GM18951 (cell line): ENCODE measurements around the gene PGM3.

Source experiments
- POLR2A ChIP-seq: IDR thresholded peaks from 4 replicates; pipeline ENCODE4 v1.6.1; 2011; ENCODE audit warnings: mild to moderate bottlenecking; ENCODE audit not compliant: insufficient read length, insufficient read depth; ENCODE audit errors: extremely low read depth
- in situ Hi-C: fragments of 300-500 bp; cut with MboI; formaldehyde crosslinking; loops from one replicate; pipeline ENCODE4 v1.12.0; 2022; ENCODE audit warnings: low sequenced_read_pairs, mixed read lengths, inconsistent platforms; ENCODE audit not compliant: unreplicated experiment

PGM3 gene

GRCh38 chr6:83160167-83160566 lies 32.9 kb downstream of the PGM3 start:
- in situ Hi-C loops = no loop called here
- TF ChIP-seq POLR2A = no peak

DNA sequence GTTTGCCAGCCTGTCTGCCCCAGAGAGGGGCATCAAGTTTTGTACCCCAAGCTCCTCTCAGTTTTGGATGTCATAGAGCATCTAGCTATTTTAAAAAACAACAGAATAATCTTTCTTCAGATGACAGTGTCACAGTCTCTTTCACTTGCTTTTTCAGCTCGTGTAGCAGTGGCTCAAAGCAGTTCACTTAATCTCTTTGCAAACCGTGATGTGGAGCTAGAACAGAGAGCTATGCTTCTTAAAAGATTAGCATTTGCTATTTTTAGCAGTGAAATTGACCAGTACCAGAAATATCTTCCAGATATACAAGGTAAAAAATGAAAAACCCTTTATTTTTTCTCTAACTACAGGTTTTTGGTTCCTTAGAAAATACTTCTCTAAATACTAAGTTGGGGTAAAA lies 37.3 kb downstream of the PGM3 start:
- no peak for TF ChIP-seq POLR2A
- in situ Hi-C loops = no loop called here

DNA sequence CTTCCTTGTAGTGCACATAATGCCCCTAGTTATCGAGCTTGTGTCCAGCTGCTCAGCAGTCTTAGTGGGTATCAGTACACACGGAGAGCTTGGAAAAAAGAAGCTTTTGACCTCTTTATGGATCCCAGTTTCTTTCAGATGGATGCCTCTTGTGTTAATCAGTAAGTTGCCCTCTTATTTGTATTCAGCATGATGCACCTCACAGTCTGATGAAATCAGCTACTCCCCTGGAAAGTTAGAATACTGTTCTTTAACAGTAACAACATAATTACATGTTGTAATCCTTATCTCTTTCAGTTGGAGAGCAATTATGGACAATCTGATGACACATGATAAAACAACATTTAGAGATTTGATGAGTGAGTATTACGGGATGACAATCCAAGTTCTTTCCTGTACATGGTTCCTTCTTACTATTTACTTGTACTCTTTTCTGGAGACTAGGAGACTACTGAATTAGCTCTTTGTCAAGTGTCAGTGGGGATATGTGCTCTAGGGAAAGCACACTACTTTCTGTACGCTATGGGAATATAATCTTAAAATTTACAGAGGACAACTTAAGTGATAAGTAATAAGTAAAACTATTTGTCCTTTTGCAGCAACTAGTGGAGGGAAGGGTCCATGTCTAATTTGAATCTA lies 39.1 kb downstream of the PGM3 start:
- in situ Hi-C loops = no loop called here
- TF ChIP-seq POLR2A = no peak

GRCh38 chr6:83152913-83153312 lies 40.2 kb downstream of the PGM3 start:
- no peak for TF ChIP-seq POLR2A
- in situ Hi-C loops = no loop called here

GRCh38 chr6:83151114-83151513 lies 42.0 kb downstream of the PGM3 start:
- in situ Hi-C loops = no loop called here
- no peak for TF ChIP-seq POLR2A

- no peak for TF ChIP-seq POLR2A
- in situ Hi-C loops = no loop called here
These were observed 54.3 kb downstream of the PGM3 start for GRCh38 chr6:83138758-83139157.

DNA sequence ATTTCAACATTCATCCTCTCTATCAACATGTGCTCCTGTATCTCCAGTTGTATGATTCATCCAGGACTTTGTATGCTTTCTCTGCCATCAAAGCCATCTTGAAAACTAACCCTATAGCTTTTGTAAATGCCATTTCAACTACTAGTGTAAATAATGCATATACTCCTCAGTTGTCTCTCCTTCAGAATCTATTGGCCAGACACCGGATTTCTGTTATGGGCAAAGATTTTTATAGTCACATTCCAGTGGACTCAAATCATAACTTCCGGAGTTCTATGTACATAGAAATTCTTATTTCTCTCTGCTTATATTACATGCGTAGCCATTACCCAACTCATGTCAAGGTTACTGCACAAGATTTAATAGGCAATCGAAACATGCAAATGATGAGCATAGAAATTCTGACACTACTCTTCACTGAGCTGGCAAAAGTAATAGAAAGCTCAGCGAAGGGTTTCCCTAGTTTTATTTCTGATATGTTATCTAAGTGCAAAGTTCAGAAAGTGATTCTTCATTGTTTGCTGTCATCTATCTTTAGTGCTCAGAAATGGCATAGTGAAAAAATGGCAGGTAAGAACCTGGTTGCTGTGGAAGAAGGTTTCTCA lies 54.8 kb downstream of the PGM3 start:
- in situ Hi-C loops = no loop called here
- TF ChIP-seq POLR2A = no peak

DNA sequence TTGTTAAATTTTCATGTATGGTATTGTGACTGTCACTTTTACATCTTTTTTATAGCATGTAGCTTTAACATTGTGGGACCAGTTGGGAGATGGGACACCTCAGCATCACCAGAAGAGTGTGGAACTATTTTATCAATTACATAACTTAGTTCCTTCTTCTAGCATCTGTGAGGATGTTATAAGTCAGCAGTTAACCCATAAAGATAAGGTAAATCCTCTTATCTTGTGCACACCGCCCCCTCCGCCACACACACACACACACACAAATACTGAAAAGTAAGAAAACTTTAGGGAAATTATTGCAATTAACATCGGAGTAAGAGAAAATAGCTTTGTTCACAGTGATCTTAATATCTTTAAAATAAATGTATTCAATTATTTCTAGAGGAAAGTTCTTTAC lies 60.9 kb downstream of the PGM3 start:
- in situ Hi-C loops = no loop called here
- no peak for TF ChIP-seq POLR2A

- no peak for TF ChIP-seq POLR2A
- in situ Hi-C loops = no loop called here
These were observed 65.1 kb downstream of the PGM3 start for GRCh38 chr6:83127976-83128375.

DNA sequence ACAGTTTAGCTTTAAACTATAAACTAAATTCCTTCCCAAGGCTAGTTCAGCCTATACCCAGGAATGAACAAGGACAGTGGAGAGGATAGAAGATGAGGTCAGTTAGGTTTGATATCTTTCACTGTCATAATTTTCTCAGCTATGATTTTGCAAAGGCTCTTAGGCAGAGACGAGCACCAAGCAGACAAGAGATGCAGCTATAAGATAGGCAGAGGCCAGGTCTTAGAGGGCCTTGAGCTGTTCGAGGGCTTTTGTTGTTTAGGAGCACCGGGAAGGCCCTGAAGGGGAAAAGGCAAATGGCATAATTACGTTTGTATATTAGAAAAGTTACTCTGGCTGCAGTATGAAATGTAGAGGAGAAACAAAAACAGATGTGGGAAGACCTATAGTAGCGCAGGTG lies 65.8 kb downstream of the PGM3 start:
- in situ Hi-C loops = no loop called here
- no peak for TF ChIP-seq POLR2A

- no peak for TF ChIP-seq POLR2A
- in situ Hi-C loops = no loop called here
These were observed 66.3 kb downstream of the PGM3 start for GRCh38 chr6:83126807-83127206.

- in situ Hi-C loops = no loop called here
- no peak for TF ChIP-seq POLR2A
These were observed 66.8 kb downstream of the PGM3 start for GRCh38 chr6:83126223-83126622.

GRCh38 chr6:83125425-83125824 lies 67.6 kb downstream of the PGM3 start:
- TF ChIP-seq POLR2A = no peak
- in situ Hi-C loops = no loop called here

- in situ Hi-C loops = no loop called here
- TF ChIP-seq POLR2A = no peak
These were observed 68.5 kb downstream of the PGM3 start for GRCh38 chr6:83124553-83124952.
